ENCODE data around the gene PSMG2.

- TF ChIP-seq CTCF (IDR thresholded peaks at IDR 0.05; ENCODE audit: low read depth, low read length, poor library complexity, severe bottlenecking): no peak
- TF ChIP-seq EZH2phosphoT487 (IDR thresholded peaks at IDR 0.05; ENCODE audit: borderline replicate concordance, low read length): no peak
Measured at GRCh38 chr18:12751891-12752290, 49.0 kb downstream of the PSMG2 start.

Measured in DOHH2 (cell line).